HepG2 (cell line): ENCODE measurements around the gene SPACA4. TPM values are rescaled to one million over a fixed set of nuclear protein-coding genes. Genes with fewer than 3 reads are reported as not detected.
A peak's percentile ranks its signal among the peaks of the same experiment; 100 is the strongest.

Experiments used
- FOXP1 ChIP-seq, 2 experiments: fragments of 450-650 bp in 1 of 2; IDR thresholded peaks; 2 replicates each; pipeline ENCODE4 v1.6.1; 2017 to 2018; ENCODE audit warnings: antibody characterized with exemption in 1 of 2
- GATAD2A ChIP-seq: IDR thresholded peaks from 2 replicates; pipeline ENCODE4 v1.6.1; 2016
- KDM1A ChIP-seq: IDR thresholded peaks from 2 replicates; pipeline ENCODE4 v1.6.1; 2016; ENCODE audit warnings: missing compliant biosample characterization
- NFATC3 ChIP-seq: sonication (generic); formaldehyde crosslinking; IDR thresholded peaks from 2 replicates; pipeline ENCODE4 v1.5.1; 2020; ENCODE audit warnings: mild to moderate bottlenecking, missing genetic modification reagents
- NPAS2 ChIP-seq: sonication (generic); formaldehyde crosslinking; IDR thresholded peaks from 2 replicates; pipeline ENCODE4 v1.8.0; 2022; ENCODE audit warnings: mild to moderate bottlenecking, missing genetic modification reagents, borderline replicate concordance
- NR2F6 ChIP-seq, 2 experiments: IDR thresholded peaks; 2 replicates each; pipeline ENCODE4 v1.6.1; 2016; ENCODE audit warnings: antibody characterized with exemption in 1 of 2, mild to moderate bottlenecking in 1 of 2
- PATZ1 ChIP-seq: sonication (generic); formaldehyde crosslinking; IDR thresholded peaks from 2 replicates; pipeline ENCODE4 v1.4.0; 2020; ENCODE audit warnings: missing genetic modification reagents
- RARA ChIP-seq: IDR thresholded peaks from 2 replicates; pipeline ENCODE4 v1.6.1; 2016; ENCODE audit warnings: missing genetic modification reagents, missing compliant biosample characterization
- RBAK ChIP-seq: sonication (generic); formaldehyde crosslinking; IDR thresholded peaks from 2 replicates; pipeline ENCODE4 v1.5.1; 2020; ENCODE audit warnings: mild to moderate bottlenecking, missing genetic modification reagents
- RXRA ChIP-seq: sonication (generic); formaldehyde crosslinking; IDR thresholded peaks from 2 replicates; pipeline ENCODE4 v1.5.1; 2020; ENCODE audit warnings: missing genetic modification reagents
- SAP130 ChIP-seq: IDR thresholded peaks from 2 replicates; pipeline ENCODE4 v1.6.1; 2016; ENCODE audit warnings: low read depth
- SKI ChIP-seq: fragments of 450-650 bp; IDR thresholded peaks from one replicate; pipeline ENCODE4 v1.6.1; 2018; ENCODE audit warnings: mild to moderate bottlenecking; ENCODE audit not compliant: partially characterized antibody
- SOX5 ChIP-seq: IDR thresholded peaks from 2 replicates; pipeline ENCODE4 v1.6.1; 2016; ENCODE audit warnings: borderline replicate concordance
- TARDBP ChIP-seq: sonication (generic); formaldehyde crosslinking; IDR thresholded peaks from 2 replicates; pipeline ENCODE4 v1.8.0; 2022; ENCODE audit warnings: mild to moderate bottlenecking, missing genetic modification reagents
- TCF7 ChIP-seq: sonication (generic); IDR thresholded peaks from 2 replicates; pipeline ENCODE4 v1.6.1; 2016; ENCODE audit warnings: antibody characterized with exemption, low read depth
- XBP1 ChIP-seq: sonication (generic); formaldehyde crosslinking; IDR thresholded peaks from 2 replicates; pipeline ENCODE4 v1.5.0; 2020; ENCODE audit warnings: missing genetic modification reagents
- ZFP82 ChIP-seq: sonication (generic); formaldehyde crosslinking; IDR thresholded peaks from 2 replicates; pipeline ENCODE4 v1.5.1; 2020; ENCODE audit warnings: mild to moderate bottlenecking, missing genetic modification reagents, borderline replicate concordance
- ZNF564 ChIP-seq: sonication (generic); formaldehyde crosslinking; IDR thresholded peaks from 2 replicates; pipeline ENCODE4 v1.8.1; 2023; ENCODE audit warnings: mild to moderate bottlenecking, missing genetic modification reagents
- ZNF782 ChIP-seq: sonication (generic); formaldehyde crosslinking; IDR thresholded peaks from 2 replicates; pipeline ENCODE4 v1.4.0; 2020; ENCODE audit warnings: missing genetic modification reagents, mild to moderate bottlenecking, borderline replicate concordance
- polyA plus RNA-seq, 8 experiments: library from polyadenylated mRNA; depleted of rRNA in 3 of 8; stranded (reverse) in 7 of 8; unstranded in 1 of 8; fragments of >200 nt; fragmentation: Illumina TruSeq in 4 of 8; extraction: Trizol in 4 of 8; gene quantifications; 2 replicates each; pipeline versions ENCODE4 v1.2.1 to v1.2.3, GENCODE V29; 2011 to 2016; ENCODE audit warnings: low read depth in 4 of 8, missing spikeins in 1 of 8, mixed read lengths in 1 of 8; ENCODE audit not compliant: insufficient read depth in 1 of 8
- total RNA-seq, 5 experiments: library from RNA; depleted of rRNA; stranded (reverse); fragments of >200 nt; fragmentation: Illumina TruSeq; extraction: Trizol; gene quantifications; 2 replicates each; pipeline ENCODE4 v1.2.3, GENCODE V29; 2016; ENCODE audit warnings: low read depth in 1 of 5
- TF ChIP-seq, protein P1 (sequence below), 2 experiments: sonication (generic) in 1 of 2; formaldehyde crosslinking in 1 of 2; IDR thresholded peaks; 2 replicates each; pipeline versions ENCODE4 v1.4.0 to v1.6.1; 2016 to 2020; ENCODE audit warnings: borderline replicate concordance in 1 of 2, low read depth in 1 of 2, mild to moderate bottlenecking in 1 of 2, missing genetic modification reagents in 1 of 2
- TF ChIP-seq, protein P2 (sequence below): sonication (generic); formaldehyde crosslinking; IDR thresholded peaks from 2 replicates; pipeline ENCODE4 v1.9.0; 2022; ENCODE audit warnings: missing genetic modification reagents, mild to moderate bottlenecking, borderline replicate concordance
- TF ChIP-seq, protein P3 (sequence below): IDR thresholded peaks from 2 replicates; pipeline ENCODE4 v1.6.1; 2012; ENCODE audit warnings: low read depth, low read length, improper control_type of control experiment

Gene SPACA4
- total and polyA plus RNA-seq, 2 of the 13 experiments (the other 11 are each of a cell fraction or from before 2014, with no cell fraction given) = not detected

DNA sequence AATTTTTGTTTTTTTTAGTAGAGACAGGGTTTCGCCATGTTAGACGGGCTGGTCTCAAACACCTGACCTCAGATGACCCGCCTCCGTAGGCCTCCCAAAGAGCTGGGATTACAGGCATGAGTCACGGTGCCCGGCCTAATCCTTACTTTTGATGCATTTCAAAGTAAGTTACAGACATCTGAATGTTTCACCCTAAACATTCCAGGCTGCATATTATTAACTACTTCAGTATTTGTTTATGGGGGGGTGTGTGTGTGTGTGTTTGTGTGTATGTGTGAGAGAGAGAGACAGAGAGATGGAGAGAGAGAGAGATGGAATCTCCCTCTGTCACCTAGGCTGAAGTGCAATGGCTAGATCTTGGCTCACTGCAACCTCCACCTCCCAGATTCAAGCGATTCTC, 41.5 kb upstream of the SPACA4 start (continued):
- TF ChIP-seq PATZ1 (CRISPR knock-in tag) (peak; percentile 80), SKI (peak; percentile 31), ZNF564 (CRISPR knock-in tag) (no peak), GATAD2A (peak; percentile 64), RARA (peak; percentile 61), SOX5 (CRISPR knock-in tag) (0 out of 2 replicates have a peak, but pooled peaks have one; percentile 18), TARDBP (CRISPR knock-in tag) (no peak), NR2F6 (IDR thresholded peaks at IDR 0.05) (no peak), NR2F6 (CRISPR knock-in tag; IDR thresholded peaks at IDR 0.05) (peak; percentile 46; the same call in 1 of the 2 replicates), SAP130 (0 out of 2 replicates have a peak, but pooled peaks have one; percentile 16), KDM1A (peak; percentile 15; the same call in 1 of the 2 replicates), FOXP1 (IDR thresholded peaks at IDR 0.05) (peak; percentile 62; the same call in 1 of the 2 replicates), FOXP1 (CRISPR knock-in tag; IDR thresholded peaks at IDR 0.05) (peak; percentile 80), XBP1 (CRISPR knock-in tag) (no peak), ZNF782 (CRISPR knock-in tag) (no peak), RXRA (CRISPR knock-in tag) (peak; percentile 82; the same call in 1 of the 2 replicates), TCF7 (0 out of 2 replicates have a peak, but pooled peaks have one; percentile 26), NFATC3 (CRISPR knock-in tag) (no peak), RBAK (CRISPR knock-in tag) (no peak), NPAS2 (CRISPR knock-in tag) (no peak), ZFP82 (CRISPR knock-in tag) (no peak)
- TF ChIP-seq, protein P1, sequence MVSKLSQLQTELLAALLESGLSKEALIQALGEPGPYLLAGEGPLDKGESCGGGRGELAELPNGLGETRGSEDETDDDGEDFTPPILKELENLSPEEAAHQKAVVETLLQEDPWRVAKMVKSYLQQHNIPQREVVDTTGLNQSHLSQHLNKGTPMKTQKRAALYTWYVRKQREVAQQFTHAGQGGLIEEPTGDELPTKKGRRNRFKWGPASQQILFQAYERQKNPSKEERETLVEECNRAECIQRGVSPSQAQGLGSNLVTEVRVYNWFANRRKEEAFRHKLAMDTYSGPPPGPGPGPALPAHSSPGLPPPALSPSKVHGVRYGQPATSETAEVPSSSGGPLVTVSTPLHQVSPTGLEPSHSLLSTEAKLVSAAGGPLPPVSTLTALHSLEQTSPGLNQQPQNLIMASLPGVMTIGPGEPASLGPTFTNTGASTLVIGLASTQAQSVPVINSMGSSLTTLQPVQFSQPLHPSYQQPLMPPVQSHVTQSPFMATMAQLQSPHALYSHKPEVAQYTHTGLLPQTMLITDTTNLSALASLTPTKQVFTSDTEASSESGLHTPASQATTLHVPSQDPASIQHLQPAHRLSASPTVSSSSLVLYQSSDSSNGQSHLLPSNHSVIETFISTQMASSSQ (IDR thresholded peaks at IDR 0.05; ENCODE audit: low read depth) = 0 out of 2 replicates have a peak, but pooled peaks have one; percentile 17
- TF ChIP-seq, protein P1 (CRISPR knock-in tag; IDR thresholded peaks at IDR 0.05; ENCODE audit: borderline replicate concordance) = no peak; the same call in 1 of the 2 replicates
- TF ChIP-seq, protein P2, sequence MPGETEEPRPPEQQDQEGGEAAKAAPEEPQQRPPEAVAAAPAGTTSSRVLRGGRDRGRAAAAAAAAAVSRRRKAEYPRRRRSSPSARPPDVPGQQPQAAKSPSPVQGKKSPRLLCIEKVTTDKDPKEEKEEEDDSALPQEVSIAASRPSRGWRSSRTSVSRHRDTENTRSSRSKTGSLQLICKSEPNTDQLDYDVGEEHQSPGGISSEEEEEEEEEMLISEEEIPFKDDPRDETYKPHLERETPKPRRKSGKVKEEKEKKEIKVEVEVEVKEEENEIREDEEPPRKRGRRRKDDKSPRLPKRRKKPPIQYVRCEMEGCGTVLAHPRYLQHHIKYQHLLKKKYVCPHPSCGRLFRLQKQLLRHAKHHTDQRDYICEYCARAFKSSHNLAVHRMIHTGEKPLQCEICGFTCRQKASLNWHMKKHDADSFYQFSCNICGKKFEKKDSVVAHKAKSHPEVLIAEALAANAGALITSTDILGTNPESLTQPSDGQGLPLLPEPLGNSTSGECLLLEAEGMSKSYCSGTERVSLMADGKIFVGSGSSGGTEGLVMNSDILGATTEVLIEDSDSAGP = no peak
- TF ChIP-seq, protein P3, sequence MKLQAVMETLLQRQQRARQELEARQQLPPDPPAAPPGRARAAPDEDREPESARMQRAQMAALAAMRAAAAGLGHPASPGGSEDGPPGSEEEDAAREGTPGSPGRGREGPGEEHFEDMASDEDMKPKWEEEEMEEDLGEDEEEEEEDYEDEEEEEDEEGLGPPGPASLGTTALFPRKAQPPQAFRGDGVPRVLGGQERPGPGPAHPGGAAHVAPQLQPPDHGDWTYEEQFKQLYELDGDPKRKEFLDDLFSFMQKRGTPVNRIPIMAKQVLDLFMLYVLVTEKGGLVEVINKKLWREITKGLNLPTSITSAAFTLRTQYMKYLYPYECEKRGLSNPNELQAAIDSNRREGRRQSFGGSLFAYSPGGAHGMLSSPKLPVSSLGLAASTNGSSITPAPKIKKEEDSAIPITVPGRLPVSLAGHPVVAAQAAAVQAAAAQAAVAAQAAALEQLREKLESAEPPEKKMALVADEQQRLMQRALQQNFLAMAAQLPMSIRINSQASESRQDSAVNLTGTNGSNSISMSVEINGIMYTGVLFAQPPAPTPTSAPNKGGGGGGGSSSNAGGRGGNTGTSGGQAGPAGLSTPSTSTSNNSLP = peak; percentile 79; the same call in 1 of the 2 replicates
